HG03439 (cell line): ENCODE results near the gene MCHR1.

ENCODE experiments used
- ATAC-seq: cut with Tn5 transposase; IDR thresholded peaks from one replicate; pipeline ENCODE4 v1.9.1; 2021; ENCODE audit warnings: mild to moderate bottlenecking, moderate library complexity; ENCODE audit not compliant: unreplicated experiment

MCHR1 gene

DNA sequence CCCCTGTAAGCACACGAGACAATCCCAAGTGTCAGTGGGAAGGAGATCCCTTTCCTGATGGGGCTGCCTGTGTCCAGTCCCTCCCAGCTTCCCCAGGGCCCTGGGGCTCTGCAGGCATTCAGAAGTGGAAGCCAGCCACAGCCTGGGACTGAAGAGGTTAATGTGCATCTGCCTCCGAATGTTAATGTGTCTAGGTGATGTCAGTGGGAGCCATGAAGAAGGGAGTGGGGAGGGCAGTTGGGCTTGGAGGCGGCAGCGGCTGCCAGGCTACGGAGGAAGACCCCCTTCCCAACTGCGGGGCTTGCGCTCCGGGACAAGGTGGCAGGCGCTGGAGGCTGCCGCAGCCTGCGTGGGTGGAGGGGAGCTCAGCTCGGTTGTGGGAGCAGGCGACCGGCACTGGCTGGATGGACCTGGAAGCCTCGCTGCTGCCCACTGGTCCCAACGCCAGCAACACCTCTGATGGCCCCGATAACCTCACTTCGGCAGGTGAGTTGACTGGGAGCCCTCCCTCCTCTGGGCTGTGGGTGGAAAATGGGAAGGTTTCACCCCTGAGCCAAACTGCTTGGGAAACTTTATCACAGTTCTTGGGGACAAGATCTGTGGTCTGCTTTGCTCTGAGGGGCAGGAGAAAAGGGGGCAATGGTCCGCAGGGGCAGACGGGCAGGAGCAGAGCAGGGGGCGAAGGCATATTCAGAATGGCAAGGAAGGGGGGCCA is at the start of gene MCHR1:
Gene MCHR1, plus strand, starts transcription at position 236 of the 715 bp plus-strand sequence. Its CDS starts 169 bp downstream, at position 405.
- no peak for ATAC-seq

DNA sequence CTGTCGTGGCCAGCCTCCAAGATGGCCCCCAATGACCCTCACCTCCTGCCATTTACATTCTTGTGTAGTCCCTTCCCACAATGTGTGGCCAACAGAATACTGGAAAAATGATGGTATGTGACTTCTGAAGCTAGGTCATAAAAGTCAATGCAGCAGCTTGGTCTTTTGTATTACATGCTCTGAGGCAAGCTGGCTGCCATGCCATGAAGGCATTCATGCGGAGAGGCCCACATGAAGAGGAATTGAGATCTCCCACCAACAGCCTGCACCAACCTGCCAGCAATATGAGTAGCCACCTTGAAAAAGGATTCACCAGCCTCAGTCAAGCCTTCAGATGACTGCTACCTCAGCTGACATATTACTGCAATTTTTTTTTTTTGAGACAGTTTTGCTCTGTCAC is 47.4 kb upstream of the MCHR1 start:
- ATAC-seq: no peak

DNA sequence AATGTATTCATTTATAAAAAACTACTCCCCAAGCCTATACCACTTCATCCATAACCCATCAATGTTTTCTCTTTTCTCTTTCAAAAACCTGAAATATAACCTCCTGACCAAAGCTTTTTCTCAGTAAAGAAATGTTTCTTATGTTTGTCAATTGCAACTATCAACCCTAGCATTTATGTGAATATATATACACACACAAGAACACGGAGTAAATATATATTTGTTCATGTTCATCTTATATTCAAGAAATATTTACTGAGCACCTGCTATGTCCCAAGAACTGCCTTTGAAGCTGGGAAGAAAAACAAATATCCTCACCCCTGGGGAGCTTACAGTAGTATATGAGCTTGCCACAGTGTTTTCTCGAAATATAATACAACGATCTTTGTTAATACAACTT is 46.2 kb upstream of the MCHR1 start:
- ATAC-seq: no peak

DNA sequence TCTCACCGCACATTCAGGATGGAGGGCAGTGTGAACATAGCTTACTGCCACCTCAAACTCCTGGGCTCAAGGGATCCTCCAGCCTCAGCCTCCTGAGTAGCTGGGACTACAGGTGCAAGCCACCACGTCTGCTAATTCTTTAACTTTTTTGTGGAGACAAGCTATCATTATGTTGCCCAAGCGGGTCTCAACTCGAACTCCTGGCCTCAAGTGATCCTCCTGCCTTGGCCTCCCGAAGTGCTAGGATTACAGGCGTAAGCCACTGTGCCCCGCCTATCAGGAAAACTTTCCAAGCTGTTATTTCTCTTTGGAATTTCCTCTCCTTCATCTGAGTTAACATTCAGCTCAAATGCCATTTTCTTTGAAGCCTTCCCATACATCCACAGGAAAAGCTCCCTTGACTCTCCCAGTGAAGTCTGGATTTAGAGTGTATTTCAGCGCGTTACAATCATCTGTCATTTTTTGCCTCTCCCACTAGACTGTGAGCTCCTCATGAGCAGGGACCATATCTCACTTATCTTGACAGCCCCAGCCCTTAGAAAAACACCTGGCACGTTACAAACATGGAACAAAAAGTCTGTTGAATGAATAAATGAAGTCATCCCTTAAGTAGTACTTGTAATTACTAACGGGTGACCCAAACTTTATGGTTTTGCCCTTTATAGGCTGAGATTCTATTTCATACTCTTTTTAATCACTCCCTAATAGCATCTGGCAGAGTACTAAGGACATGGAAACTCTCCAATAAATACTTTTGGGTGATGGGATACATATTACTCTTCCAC is 45.0 kb upstream of the MCHR1 start:
- ATAC-seq: no peak

GRCh38 chr22:40635043-40635939 is 44.0 kb upstream of the MCHR1 start:
- ATAC-seq: no peak

- ATAC-seq: peak; percentile 15
These were observed 43.3 kb upstream of the MCHR1 start for GRCh38 chr22:40635940-40636379.

DNA sequence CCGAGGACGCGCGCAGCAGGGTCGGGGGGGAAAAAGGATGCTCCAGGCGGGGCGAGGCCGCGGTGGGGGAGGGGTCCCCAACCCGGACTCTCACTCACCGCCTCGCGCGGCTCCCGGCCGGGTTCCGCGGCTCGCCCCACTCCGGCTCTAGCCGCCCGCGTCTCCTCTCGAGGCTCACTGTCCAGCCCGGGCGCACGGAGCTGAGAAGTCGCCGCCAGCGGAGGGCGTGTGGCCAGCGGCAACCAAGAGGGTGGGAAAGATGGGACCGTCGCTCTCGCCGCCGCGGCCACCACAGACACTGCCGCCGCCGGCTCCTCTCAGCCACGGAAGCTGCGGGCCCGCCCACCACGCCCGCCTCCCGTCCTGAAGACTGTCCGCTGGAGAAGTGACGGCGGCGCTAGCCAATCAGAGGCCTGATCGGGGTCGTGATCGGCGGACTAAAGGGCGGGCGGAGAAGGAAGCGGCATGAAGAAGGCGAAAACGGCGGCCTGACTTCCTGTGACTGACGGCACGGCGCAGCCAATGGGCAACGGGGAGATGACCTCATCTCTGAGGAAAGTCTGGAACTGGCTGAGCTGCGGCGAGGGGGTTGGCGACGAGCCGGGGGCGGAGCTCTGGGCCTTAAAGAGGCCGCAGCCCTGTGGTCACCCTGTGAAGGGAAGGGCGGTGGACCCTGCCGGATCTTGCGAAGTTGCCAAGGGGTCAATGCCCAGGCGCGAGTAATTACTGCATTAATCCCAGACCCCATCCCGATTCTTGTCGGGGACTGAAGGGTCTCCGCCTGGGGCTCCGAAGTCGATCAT is 42.7 kb upstream of the MCHR1 start, which contains the start of gene MRTFA:
Gene MRTFA, minus strand, starts transcription at position 340 of the 803 bp plus-strand sequence.
- ATAC-seq: peak; percentile 89

GRCh38 chr22:40637183-40638150 is 41.8 kb upstream of the MCHR1 start:
- ATAC-seq: peak; percentile 1

DNA sequence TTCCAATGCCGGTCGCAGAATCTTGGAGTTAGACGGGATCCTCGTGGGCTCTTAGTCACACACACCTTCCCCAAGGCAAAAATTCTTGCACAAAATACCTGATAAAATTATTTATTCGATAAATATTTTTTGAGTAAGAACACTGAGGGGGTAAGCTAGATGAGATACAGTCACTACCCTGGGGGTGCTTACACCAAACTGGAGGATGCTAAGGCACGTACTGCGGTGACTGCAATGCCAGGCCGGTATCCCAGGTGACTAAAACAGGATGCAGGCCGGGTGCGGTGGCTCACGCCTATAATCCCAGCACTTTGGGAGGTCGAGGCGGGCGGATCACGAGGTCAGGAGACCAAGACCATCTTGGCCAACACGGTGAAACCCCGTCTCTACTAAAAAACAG is 41.0 kb upstream of the MCHR1 start:
- ATAC-seq: no peak

DNA sequence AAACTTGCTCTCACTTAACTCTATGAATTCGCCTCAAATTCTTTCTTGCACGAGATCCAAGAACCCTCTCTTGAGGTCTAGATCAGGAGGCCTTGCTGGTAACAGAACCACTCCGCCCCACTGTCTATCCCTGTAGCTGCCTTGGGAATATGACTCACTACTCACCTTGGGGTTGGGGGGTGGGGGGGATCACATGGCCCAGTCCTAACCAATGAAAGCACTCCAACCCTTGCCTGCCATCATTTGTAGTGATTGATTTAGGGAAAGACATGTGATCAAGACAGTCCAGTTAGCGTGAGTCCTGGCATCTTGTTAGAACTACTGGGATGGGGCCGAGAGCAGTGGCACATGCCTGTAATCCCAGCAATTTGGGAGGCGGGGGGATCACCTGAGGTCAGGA is 38.0 kb upstream of the MCHR1 start:
- no peak for ATAC-seq

DNA sequence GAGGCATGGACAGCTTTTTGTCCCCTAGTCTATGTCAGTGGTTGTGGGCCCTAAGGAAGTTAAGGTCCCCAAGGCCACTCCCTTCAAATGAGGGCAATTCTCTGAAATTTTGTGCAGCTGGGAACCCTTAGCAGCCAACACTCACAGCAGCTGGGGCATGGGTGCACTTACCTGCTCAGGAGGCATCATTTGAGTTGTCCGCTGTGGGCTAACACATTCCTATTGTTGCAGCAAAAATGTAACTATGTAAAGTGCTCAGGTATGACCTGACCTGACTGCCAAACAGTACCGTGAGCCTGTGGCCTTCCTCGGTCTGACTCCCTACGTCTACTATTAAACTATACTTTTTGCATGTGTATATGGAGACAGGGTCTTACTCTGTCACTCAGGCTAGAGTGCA is 37.0 kb upstream of the MCHR1 start:
- ATAC-seq: no peak

DNA sequence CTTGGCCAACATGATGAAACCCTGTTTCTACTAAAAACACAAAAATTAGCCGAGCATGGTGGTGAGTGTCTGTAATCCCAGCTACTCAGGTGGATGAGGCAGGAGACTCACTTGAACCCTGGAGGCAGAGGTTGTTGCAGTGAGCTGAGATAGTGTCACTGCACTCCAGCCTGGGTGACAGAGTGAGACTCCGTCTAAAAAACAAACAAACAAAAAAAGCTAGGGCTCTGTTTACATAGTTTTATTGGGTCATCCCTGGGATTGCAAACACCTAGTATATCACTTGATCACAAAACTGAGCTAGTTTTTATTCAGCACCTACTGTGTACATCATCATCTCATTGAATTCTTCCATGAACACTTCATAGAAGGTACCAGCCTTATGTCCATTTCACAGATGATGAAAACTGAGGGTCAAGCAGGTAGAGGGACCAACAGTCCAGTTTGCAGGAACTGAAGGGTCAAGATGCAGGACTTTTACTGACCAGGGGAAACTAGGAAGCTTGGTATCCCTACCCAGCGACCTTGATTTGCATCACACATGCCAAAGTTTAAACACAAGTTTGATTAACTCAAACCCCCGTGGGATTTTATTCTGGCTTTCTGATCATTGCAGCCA is 33.6 kb upstream of the MCHR1 start:
- no peak for ATAC-seq

DNA sequence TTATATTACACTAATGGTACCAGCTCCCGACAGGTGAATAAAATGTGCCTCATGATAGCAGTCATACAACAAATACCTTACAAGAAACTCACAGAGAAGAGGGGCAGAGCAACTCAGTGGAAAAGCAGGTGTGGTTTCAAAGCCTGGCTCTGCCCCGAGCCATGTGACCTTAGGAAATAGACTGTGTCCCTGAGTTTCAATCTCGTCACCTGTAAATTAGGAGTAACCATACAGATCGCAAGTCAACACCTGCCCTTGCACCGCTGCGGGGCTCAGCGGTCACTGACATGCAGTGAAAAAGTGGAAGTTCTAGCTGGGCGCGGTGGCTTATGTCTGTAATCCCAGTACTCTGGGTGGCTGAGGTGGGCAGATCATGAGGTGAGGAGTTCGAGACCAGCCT is 30.9 kb upstream of the MCHR1 start:
- no peak for ATAC-seq

GRCh38 chr22:40651057-40651456 is 28.2 kb upstream of the MCHR1 start:
- ATAC-seq: no peak

DNA sequence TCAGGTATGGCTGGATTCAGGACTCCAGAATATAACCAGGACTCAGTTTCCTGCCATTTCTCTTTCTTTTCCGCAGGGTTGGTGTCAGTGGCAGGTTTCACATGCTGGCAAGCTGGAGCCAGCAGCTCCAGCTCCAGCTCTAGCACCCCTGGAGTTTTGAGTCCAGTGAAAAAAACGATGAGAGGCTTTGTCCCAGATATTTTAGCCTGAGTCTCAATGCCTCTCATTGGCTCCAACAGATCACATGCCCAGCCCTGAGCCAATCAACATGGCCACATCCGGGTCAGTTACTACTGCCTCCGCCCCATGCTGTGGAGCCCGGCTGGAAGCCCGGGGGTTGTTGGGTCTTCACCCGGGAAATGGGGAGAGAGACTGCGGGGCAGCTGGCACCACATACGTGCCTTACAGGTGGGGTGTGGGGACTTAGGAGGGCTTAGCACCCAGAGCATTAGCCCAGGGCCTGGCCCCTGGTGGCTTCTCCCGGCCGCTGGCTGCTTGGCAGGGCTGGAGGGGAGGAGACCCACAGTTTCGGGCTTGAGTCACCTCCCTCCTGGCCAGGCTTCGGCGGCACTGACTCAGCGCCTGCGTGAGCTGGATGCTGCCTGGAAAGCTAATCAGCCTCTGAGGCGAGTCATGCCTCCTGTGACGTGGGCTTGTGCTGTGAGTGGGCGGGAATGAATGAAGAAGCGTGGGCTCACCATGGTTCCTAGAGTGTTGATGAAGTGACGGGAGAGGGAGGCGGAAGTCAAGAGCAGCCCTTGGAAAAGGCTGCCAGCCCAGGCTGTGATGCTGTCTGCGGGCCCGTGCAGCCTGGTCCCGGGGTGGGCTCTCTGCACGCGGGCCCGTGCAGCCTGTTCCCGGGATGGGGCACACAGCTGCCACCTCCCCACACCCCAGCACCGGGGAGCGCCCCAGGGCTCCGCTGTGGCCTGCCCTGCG is 27.5 kb upstream of the MCHR1 start:
- ATAC-seq: peak; percentile 86

- ATAC-seq: no peak
These were observed 25.9 kb upstream of the MCHR1 start for GRCh38 chr22:40653361-40653760.

DNA sequence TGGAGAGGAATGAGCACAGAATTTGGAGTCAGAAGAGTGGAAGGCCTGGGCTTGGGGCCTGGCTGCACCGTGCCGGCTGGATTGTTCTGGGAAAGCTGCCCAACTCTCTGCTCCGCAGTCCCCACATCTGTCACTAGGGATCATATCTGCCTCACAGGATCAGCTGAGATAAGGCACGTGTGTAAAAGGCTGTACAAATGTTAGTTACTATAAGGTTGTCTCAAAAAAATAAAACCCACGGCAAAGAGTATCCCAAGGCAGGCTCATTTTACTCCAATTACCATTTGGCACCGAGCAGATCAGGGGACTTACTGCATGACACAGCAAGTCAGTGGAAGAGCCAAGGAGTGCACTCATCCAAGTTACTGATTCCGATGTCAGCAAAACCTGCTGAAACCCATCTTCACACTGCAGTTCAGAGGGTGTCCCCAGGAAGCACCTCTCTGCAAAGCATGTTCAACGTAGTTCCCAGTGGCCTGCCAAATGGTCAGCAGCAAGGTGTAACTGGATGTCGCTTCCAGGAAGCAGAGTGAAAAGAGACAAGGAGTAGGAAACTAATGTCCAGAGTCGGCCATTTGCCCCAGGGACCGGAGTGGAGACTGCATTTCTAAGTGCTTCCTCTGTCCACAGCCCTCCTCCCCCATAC is 24.6 kb upstream of the MCHR1 start:
- ATAC-seq: no peak
